ENCODE results near the gene KCNJ13.

Gene KCNJ13

GRCh38 chr2:232776435-232776834 is at the start of gene KCNJ13:
Gene KCNJ13 (minus strand): TSS chr2:232776565. CDS start chr2:232771362, 5,203 bp downstream.
- no peak for DNase-seq

GRCh38 chr2:232817756-232818155 is 41.4 kb upstream of the KCNJ13 start:
- DNase-seq, result no peak

- peak; percentile 18 for DNase-seq
These were observed 40.3 kb upstream of the KCNJ13 start for GRCh38 chr2:232816657-232817056.

GRCh38 chr2:232815569-232815968 is 39.2 kb upstream of the KCNJ13 start:
- DNase-seq, result no peak

GRCh38 chr2:232810444-232810843 is 34.1 kb upstream of the KCNJ13 start:
- DNase-seq, result no peak

GRCh38 chr2:232809349-232810124 is 33.2 kb upstream of the KCNJ13 start:
- no peak for DNase-seq

GRCh38 chr2:232802091-232802490 is 25.7 kb upstream of the KCNJ13 start:
- peak; percentile 34 for DNase-seq

GRCh38 chr2:232800166-232800565 is 23.8 kb upstream of the KCNJ13 start:
- DNase-seq, result no peak

- DNase-seq, result no peak
These were observed 21.8 kb upstream of the KCNJ13 start for GRCh38 chr2:232798187-232798586.

- DNase-seq, result no peak
These were observed 19.6 kb upstream of the KCNJ13 start for GRCh38 chr2:232795920-232796319.

GRCh38 chr2:232794981-232795380 is 18.6 kb upstream of the KCNJ13 start:
- DNase-seq, result no peak

GRCh38 chr2:232793271-232793670 is 16.9 kb upstream of the KCNJ13 start:
- no peak for DNase-seq

- no peak for DNase-seq
These were observed 15.2 kb upstream of the KCNJ13 start for GRCh38 chr2:232791518-232791917.

- no peak for DNase-seq
These were observed 12.7 kb upstream of the KCNJ13 start for GRCh38 chr2:232789082-232789481.

GRCh38 chr2:232787806-232788205 is 11.4 kb upstream of the KCNJ13 start:
- DNase-seq, result no peak

- no peak for DNase-seq
These were observed 6.9 kb upstream of the KCNJ13 start for GRCh38 chr2:232783278-232783677.

GRCh38 chr2:232781765-232782164 is 5.4 kb upstream of the KCNJ13 start:
- DNase-seq, result peak; percentile 67

- DNase-seq, result no peak
These were observed 3.6 kb upstream of the KCNJ13 start for GRCh38 chr2:232779934-232780333.

GRCh38 chr2:232779465-232779864 is 3.1 kb upstream of the KCNJ13 start:
- DNase-seq, result no peak

- no peak for DNase-seq
These were observed 911 bp upstream of the KCNJ13 start for GRCh38 chr2:232777276-232777675.

- DNase-seq, result no peak
These were observed 2.5 kb downstream of the KCNJ13 start for GRCh38 chr2:232773815-232774214.

GRCh38 chr2:232772531-232772930 is 3.8 kb downstream of the KCNJ13 start:
- no peak for DNase-seq

GRCh38 chr2:232771870-232772269 is 4.5 kb downstream of the KCNJ13 start:
- no peak for DNase-seq

GRCh38 chr2:232770207-232770606 is 6.2 kb downstream of the KCNJ13 start:
- no peak for DNase-seq

- DNase-seq, result no peak
These were observed 8.5 kb downstream of the KCNJ13 start for GRCh38 chr2:232767866-232768265.

Data from suppressor macrophage treated with lipopolysaccharide for 4 hours (primary cell).